Jurkat, Clone E6-1 (cell line): ENCODE results near the gene LSM4.
"Not testable (repeated sequence)": the region's sequence is repeated elsewhere in the genome, so short reads cannot be mapped to it uniquely, and the experiment has no call there.

Experiments used
- DNase-seq: peaks from one replicate; pipeline ENCODE4 v3.0.0-alpha.2; 2011; ENCODE audit warnings: low read depth, low spot score
- H3K4me3 ChIP-seq: 2 replicates; pipeline ENCODE4 v1.5.1; 2011; ENCODE audit warnings: mild to moderate bottlenecking, low read length, control low read depth, moderate library complexity

The LSM4 gene

DNA sequence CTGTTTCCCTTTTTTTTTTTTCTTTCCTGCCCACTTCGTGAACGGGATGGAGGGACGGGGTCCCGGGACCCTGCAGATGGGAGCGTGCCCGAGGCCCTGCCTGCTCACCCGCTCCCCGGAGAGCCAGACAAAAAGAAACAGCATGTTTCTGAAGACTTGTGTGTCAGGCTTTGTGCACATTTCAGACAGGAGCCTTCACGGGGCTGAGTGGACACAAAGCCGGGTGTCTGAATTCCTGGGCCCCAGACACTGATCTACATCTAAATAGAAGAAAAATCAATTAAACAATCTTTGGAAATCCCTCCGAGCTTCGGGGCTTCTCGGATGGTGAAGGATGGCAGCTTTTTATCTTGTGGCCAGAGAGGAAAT is 21.7 kb upstream of the LSM4 start:
- no peak overlapping the region for H3K4me3 ChIP-seq
- DNase-seq: no peak

DNA sequence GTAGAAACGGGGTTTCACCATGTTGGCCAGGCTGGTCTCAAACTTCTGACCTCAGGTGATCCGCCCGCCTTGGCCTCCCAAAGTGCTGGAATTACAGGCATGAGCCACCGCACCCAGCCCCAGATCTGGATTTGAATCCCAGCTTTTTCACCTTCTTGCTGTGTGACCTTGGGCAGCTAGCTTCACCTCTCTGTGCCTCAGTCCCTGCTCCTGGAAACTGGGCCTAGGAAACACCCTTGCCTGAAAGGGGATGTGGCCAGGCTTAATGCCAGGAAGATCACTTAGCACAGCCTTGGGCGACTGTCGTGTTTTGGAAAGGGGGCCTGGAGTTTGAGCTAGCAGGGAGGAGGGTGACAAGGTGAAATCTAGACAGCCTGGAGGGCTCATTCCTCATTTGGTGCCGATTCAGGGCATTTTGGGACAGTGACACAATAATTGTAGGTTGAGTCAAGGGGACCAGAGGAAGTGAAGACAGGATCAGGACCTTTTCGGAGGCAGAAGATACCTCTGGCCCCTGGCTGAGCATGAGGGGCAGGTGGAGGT is 19.3 kb upstream of the LSM4 start:
- DNase-seq: no peak
- no peak overlapping the region for H3K4me3 ChIP-seq

DNA sequence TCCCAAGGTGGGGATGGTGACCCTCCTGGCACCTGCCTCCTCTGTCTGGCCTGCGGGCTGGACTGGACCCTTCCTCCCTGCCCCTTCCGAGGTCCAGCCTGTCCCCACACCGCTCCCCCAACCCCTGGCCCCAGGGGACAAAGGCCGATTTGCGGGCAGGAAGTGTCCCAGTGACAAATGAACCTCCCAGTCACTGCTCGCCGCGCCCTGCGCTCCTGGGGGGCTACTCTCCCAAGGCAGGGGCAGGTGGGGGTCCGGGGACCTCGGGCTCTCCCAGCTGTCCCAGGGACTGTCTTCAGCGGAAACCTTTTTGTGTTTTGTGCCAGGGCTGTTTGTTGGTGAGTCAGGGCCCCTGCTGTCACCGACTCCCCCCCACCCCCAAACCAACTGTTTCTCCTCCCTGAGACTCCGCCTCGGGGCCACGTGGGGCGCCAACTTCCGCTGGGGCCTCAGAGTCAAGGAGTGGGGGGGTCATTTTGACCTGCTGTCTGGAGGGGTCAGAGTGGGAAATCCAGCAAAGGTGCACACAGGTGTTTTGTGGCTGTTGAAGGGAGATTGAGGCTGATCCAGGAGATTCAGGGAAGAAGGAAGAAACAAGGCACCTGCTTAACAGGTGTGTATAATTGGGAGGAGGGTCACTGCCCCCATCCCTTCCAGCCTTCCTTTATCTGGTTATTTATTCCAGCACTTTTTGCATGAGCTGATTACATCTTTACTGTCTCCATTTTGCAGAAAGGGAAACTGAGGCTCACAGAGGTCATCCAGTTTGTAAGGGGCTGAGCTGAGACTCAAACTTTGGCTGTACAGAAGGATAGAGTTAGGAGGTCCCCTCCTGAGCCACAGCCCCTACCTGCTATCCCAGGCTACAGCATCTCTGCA is 18.4 kb upstream of the LSM4 start:
- peak; percentile 44 for DNase-seq
- H3K4me3 ChIP-seq: peak overlapping the region; percentile 81

DNA sequence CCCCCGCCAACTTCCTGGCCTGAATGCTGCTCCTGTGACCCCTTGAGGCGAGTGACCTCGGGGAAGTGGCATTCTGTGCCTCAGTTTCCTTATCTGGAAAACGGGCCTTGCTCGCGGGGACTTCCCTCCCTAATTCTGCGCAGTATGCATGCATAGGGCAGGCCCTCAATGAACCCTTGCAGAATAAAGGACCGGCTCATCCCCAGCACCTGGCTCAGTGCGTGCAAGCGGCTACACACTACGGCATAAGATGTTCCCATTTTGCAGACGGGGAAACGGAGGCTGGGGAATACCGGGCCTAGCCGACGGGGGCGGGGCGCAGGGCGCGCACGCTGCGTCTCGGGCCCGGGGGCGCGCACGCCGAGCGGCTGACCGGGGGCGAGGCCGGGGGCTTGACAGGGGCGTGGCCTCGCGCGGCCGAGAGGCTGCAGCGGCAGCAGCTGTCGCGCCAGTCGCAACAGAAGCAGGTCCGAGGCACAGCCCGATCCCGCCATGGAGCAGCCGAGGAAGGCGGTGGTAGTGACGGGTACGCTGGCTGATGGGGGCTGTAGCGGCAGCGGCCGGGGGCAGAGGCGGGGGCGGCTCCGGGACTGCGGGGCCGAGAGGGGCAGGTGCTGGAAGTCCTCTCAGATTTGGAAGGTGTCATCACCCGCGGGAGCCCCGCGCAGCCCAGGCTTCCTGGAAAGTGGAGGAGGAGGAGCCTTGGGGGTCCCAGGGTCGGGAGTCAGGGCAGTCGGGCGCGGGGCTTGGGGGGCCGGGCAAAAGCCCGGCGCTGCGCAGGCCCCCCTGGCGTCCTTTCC is 17.5 kb upstream of the LSM4 start, which contains the start of gene PGPEP1:
Gene PGPEP1, plus strand, starts transcription at position 409 of the 800 bp plus-strand sequence. Its CDS starts 84 bp downstream, at position 493.
- peak within 1 kb of the TSS; percentile 81 for H3K4me3 ChIP-seq
- DNase-seq: no peak

DNA sequence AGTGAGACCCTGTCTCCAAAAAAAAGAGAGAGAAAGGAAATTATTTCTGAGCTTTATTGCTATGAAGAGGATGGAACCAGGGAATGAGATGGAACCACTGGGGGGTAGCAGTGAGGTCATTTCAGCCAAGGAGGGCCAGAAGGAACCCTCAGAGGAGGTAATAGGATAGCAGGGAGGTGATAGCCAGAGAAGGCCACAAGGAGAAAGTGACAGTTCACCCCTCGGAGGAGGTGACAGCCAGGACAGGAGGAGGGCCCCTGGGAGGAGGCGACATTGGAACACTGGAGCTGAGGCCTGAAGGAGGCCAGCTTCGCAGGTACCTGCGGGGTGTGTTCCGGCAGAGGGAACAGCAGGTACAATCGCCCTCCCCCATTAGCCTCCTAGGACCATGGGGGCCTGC is 16.8 kb upstream of the LSM4 start:
- DNase-seq: no peak
- H3K4me3 ChIP-seq: peak overlapping the region; percentile 81

DNA sequence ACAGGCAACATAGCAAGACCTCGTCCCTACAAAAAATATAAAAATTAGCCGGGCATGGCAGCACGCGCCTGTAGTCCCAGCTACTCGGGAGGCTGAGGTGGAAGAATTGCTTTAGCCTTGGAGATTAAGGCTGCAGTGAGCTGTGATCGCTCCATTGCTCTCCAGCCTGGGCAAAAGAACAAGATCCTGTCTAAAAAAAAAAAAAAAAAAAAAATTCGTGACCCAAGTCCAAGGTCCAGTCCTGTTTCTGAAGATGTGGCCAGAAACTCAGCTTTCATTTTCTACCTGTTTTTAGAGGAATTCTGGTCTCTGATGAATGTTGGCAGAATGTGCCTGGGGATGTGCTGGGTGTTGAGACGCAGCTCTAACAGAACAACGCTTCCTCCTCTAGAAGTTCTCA is 15.7 kb upstream of the LSM4 start:
- DNase-seq: no peak
- H3K4me3 ChIP-seq: no peak overlapping the region

DNA sequence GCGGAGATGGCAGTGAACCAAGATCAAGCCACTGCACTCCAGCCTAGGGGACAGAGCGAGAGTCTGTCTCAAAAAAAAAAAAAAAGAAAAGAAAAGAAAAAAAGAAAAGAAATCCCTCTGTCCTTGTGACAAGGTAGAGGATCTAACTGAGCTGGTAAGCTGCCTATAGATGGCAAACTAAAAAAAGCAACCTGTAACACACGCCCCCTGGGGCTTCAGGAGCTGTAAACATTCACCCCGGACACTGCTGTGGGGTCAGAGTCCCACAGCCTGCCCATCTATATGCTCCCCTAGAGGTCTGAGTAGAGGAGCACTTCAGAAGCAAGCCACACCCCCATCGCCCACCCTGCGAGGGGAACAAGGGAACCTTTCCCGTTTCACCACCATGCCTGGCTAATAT is 13.2 kb upstream of the LSM4 start:
- no peak for DNase-seq
- H3K4me3 ChIP-seq: no peak overlapping the region

DNA sequence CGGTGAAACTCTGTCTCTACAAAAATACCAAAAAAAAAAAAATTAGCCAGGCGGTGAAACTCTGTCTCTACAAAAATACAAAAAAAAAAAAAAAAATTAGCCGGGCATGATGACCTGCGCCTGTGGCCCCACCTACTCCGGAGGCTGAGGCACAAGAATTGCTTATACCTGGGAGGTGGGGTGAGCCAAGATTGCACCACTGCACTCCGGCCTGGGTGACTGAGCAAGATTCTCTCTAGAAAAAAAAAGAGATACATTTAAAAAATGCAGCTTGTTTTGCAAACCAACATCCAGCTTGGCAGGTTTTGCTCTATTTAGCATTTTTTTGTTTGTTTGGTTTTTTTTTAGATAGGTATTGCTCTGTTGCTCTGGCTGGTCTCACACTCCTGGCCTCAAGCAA is 10.8 kb upstream of the LSM4 start:
- DNase-seq: no peak

DNA sequence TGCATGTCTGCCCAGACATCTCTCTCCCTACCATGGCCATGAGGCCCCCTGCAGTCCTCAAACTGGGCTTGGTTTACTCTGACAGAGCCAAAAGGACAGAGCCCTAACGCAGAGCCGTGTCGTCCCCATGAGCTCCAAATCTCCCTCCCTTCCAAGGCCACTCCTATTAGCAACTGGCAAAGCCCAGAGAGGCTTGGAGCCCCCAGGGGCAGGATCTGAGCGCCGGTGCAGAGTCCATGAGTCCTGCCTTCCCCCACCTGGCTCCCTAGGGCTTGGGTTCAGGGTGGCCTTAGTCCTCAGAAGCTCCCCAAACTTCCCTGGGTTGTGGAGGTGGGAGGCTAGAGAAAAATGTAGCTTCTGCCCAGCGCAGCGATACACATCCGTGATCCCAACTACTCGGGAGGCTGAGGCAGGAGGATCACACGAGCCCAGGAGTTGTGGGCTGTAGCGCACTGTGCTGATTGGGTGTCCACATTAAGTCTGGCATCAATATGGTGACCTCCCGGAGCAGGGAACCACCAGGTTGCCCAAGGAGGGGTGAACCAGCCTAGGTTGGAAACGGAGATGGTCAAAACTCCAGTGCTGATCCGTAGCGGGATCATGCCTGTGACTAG is 10.1 kb upstream of the LSM4 start:
- H3K4me3 ChIP-seq: no peak overlapping the region
- DNase-seq: no peak

More for the DNA sequence above, 10.8 kb upstream of the LSM4 start:
- H3K4me3 ChIP-seq: no peak overlapping the region

DNA sequence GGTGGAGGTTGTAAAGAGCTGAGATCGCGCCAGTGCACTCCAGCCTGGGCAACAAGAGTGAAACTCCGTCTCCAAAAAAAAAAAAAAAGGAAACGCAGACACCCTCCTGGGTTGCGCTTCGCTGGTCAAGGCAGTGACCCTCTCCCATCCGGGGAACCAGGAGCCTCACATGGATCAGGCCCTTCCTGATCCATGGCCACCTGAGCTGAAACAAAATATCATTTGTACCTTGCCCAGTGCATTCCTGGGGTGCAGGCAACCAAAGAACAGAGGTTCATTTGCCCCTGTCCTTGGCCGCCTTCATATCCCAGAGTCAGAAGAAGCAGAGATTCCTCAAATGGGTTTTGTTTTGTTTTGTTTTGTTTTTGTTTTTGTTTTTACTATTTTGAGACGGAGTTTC is 8.0 kb upstream of the LSM4 start:
- no peak overlapping the region for H3K4me3 ChIP-seq
- no peak for DNase-seq

DNA sequence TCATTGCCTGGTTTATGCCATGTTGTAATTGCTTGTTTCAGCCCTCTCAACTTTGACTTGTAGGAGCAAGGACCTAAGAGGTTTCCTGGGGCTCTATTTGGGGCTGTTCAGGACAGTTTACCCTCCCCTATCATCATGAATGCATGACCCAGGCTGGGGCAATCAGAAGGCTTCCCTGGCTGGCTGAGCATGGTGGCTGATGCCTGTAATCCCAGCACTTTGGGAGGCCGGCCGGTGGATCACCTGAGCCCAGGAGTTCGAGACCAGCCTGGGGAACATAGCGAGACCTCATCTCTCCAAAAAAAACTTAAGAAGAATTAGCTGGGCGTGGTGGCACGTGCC is 6.1 kb upstream of the LSM4 start:
- H3K4me3 ChIP-seq: peak overlapping the region; percentile 58
- DNase-seq: no peak

DNA sequence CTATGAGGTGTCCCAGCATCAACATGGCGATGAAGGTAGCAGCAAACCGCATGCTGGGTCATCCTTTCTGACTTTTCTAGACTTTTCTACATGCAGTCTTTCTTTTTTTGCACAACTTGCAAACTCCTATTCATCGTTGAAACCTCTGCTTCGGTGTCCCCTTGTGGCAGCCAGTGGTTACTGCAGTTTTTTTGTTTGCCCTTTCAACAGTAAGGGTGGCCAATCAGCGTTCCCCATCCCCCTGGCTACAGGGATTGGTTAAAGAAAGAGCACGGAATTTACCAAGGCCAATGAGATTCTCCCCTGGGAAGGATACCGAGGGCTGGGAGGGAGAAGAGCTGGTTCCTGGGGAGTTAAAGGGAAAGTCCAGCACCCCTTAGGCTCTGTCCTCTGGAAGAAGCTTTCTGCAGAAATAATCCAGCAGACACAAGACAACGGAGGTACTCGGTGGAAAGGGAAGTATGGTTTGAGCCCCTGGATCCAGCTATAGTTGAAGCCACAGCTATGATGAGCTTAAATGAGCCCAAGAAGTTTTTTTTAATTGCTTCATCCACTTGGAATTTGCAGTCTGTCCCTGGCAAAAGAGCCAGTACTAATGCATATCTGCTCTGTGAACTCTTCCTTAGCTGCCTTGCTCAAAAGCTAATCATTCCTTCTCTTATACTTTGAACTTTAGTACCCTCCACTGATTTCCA is 5.6 kb upstream of the LSM4 start:
- peak; percentile 97 for DNase-seq
- H3K4me3 ChIP-seq: peak overlapping the region; percentile 58

DNA sequence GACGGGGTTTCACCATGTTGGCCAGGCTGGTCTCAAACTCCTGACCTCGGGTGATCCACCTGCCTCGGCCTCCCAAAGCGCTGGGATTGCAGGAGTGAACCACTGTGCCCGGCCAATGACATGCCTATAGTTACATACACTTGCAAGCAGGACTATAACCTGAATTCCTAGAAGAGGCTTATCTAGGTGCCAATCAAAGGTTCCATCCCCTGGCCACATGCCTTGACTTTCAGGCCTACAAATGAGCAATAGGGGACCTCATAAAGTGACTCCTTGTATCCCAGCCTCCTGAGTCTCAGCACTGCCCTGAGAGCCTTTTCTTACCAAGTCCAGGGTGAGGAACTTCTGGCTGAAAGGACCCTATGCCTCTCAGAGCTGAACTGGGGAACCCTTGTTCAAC is 3.9 kb upstream of the LSM4 start:
- H3K4me3 ChIP-seq: no peak overlapping the region
- DNase-seq: no peak

DNA sequence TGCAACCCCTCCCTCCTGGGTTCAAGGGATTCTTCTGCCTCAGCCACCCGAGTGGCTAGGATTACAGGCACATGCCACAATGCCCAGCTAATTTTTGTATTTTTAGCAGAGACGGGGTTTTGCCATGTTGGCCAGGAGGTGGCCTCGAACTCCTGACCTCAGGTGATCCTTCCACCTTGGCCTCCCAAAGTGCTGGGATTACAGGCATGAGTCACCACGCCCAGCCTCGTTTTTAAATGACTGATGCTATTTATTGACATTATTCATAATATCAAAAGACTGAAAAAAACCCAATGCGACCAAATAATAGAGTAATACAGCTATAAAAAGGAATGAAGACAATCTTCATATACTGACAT is 1.5 kb upstream of the LSM4 start:
- not testable (repeated sequence) for DNase-seq, H3K4me3 ChIP-seq

DNA sequence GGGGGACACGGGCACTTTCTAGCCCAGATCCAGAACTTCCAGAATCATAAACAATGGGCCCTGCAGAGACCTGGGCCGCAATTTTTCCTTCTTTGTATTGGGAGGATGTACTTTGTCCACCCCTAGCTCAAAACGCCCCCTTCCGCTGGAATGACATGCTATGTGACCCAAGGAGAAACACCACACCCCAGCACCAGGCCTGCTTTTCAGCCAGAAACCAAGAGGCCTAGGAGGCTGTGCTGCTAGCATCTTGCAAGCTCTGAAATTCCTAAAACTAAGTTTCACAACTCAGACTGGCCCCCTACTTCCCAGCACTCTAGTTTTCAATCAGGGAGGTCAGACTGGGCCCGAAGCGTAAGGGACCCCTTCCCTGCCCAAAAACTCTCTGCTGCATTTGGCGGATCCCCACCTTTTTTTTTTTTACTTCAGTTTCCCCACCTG is 538 bp downstream of the LSM4 start:
- peak; percentile 80 for DNase-seq
- peak overlapping the region; percentile 95 for H3K4me3 ChIP-seq

DNA sequence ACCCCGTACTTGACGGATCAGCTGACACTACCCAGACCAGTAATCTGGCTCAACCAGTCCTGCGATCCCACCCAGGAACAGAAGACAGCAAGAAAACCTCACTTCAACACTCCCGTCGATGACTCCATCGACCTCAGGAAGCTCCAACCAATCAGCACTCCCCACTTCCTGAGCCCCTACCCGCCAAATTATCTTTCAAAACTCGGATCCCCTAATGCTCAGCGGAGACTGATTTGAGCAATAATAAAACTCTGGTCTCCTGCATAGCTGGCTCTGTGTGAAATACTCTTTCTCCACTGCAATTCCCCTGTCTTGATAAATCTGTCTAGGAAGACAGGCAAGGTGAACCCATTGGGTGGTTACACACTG is 1.2 kb downstream of the LSM4 start:
- H3K4me3 ChIP-seq: peak overlapping the region; percentile 95
- DNase-seq: peak; percentile 83

DNA sequence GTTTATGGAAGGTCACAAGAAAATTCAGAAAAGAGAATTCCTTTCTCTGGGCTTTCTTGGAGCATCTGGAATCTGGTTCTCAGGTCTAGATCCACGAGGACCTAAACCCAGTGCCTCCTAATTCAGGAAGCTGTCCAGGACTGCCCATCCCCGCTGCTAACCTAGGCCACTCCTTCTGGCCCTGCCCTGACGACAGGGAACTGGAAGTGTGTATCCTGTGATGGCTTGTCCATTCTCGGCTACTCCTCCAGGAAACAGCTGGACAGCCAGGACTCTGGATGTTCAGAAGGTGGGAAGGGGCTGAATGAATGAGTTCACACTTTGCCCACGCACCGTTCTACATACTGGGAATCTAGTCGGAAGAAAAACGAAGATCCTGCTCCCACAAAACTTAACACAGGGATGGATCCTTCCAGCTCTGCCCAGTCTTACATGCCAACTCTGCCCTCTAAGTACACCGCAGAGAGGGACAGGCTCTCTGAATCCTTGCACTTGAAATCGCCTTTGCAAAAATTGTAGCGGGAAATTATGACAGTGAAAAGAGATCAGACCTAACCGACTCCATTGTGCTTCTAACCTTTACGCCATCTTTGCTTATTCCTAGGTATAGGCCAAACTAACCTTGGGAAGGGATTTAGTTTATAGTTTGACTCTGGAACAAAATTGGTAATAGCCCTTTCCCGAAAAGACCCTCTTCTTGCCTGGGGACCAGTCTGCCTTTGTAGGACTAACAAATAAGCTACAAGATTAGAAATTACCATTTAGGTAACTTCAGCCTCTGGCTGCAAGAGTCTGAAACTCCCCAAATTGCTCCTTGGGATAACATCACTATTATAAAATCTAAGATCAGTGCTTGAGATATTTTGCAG is 1.8 kb downstream of the LSM4 start:
- no peak for DNase-seq
- H3K4me3 ChIP-seq: peak overlapping the region; percentile 95

DNA sequence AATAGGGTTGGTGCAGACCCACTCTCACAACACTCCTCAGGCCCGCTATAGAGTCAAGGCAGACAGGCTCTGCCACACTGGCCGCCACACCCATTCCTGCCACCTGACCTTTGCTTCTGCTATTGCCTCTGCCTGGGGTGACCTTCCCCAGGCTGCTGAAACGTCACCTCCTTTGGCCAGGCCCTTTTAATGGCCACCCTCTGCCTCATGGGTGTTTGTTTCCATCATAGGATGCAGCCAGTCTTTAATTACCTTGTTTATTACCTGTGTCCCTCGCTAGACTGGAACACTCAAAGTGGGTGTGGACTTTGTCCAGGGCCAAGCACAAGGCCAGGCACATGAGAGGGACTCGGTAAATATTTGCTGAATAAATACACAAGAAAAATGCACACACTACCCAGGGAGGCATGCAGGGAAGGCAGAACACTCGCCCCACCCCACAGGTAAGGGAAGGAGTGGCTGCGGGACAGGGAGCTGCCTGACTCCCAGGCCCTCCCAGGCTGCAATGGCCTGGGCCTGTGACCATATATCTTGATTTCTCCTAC is 3.2 kb downstream of the LSM4 start:
- no peak for DNase-seq
- H3K4me3 ChIP-seq: no peak overlapping the region
